ENCODE measurements around the gene DAPK2. TPM values are rescaled to one million over a fixed set of nuclear protein-coding genes. Genes with fewer than 3 reads are reported as not detected.

The DAPK2 gene
- total RNA-seq, 1 donor from 2014 or later = 39.0 TPM

GRCh38 chr15:63939531-63940130 lies 106.7 kb downstream of the DAPK2 start:
- no peaks in the 10 kb centered on the region for H3K27me3 ChIP-seq (ENCODE audit: low read depth)
- no peaks in the 10 kb centered on the region for H3K36me3 ChIP-seq
- no peak for TF ChIP-seq CTCF (IDR thresholded peaks at IDR 0.05; ENCODE audit: borderline replicate concordance)
- H3K4me1 ChIP-seq = peaks cover 49% of the 10 kb centered on the region
- H3K9me3 ChIP-seq (replicated peaks) = no peaks in the 10 kb centered on the region
- intact Hi-C loops (cut with micrococcal nuclease) = loop anchor here (10.0 kb wide), 1 partner anchor 105 kb away; the partner anchor contains the start of gene DAPK2
- peak overlapping the region; percentile 82 for H3K27ac ChIP-seq (replicated peaks)
- H3K4me3 ChIP-seq = no peak overlapping the region
- peak; percentile 39 for DNase-seq

GRCh38 chr15:63938486-63939061 lies 107.7 kb downstream of the DAPK2 start:
- H3K4me1 ChIP-seq = peaks cover 49% of the 10 kb centered on the region
- no peaks in the 10 kb centered on the region for H3K9me3 ChIP-seq (replicated peaks)
- H3K27me3 ChIP-seq (ENCODE audit: low read depth) = no peaks in the 10 kb centered on the region
- intact Hi-C loops (cut with micrococcal nuclease) = no loop called here
- no peak overlapping the region for H3K4me3 ChIP-seq
- peak overlapping the region; percentile 82 for H3K27ac ChIP-seq (replicated peaks)
- TF ChIP-seq CTCF (IDR thresholded peaks at IDR 0.05; ENCODE audit: borderline replicate concordance) = no peak
- no peak for DNase-seq
- H3K36me3 ChIP-seq = no peaks in the 10 kb centered on the region

GRCh38 chr15:63933522-63933921 lies 112.8 kb downstream of the DAPK2 start:
- Histone ChIP-seq H3K9me3 (replicated peaks) (no peaks in the 10 kb centered on the region), H3K27ac (replicated peaks) (no peak overlapping the region), H3K36me3 (peaks cover 15% of the 10 kb centered on the region), H3K4me1 (peaks cover 17% of the 10 kb centered on the region), H3K4me3 (no peak overlapping the region), H3K27me3 (ENCODE audit: low read depth) (no peaks in the 10 kb centered on the region)
- intact Hi-C loops (cut with micrococcal nuclease) = no loop called here
- no peak for TF ChIP-seq CTCF (IDR thresholded peaks at IDR 0.05; ENCODE audit: borderline replicate concordance)
- no peak for DNase-seq

GRCh38 chr15:63931556-63931955 lies 114.7 kb downstream of the DAPK2 start:
- DNase-seq = no peak
- Histone ChIP-seq H3K27ac (replicated peaks) (no peak overlapping the region), H3K4me1 (peaks cover 15% of the 10 kb centered on the region), H3K36me3 (peaks cover 15% of the 10 kb centered on the region), H3K4me3 (no peak overlapping the region), H3K27me3 (ENCODE audit: low read depth) (no peaks in the 10 kb centered on the region), H3K9me3 (replicated peaks) (no peaks in the 10 kb centered on the region)
- intact Hi-C loops (cut with micrococcal nuclease) = no loop called here
- TF ChIP-seq CTCF (IDR thresholded peaks at IDR 0.05; ENCODE audit: borderline replicate concordance) = no peak

- Histone ChIP-seq H3K36me3 (peaks cover 15% of the 10 kb centered on the region), H3K4me3 (no peak overlapping the region), H3K4me1 (peaks cover 15% of the 10 kb centered on the region), H3K9me3 (replicated peaks) (no peaks in the 10 kb centered on the region), H3K27ac (replicated peaks) (no peak overlapping the region), H3K27me3 (ENCODE audit: low read depth) (no peaks in the 10 kb centered on the region)
- no peak for TF ChIP-seq CTCF (IDR thresholded peaks at IDR 0.05; ENCODE audit: borderline replicate concordance)
- no peak for DNase-seq
- intact Hi-C loops (cut with micrococcal nuclease) = no loop called here
Measured at GRCh38 chr15:63930034-63930433, 116.3 kb downstream of the DAPK2 start.
